SK-N-MC (cell line): ENCODE results near the gene FCSK.

ENCODE experiments used
- DNase-seq: peaks from one replicate; pipeline ENCODE4 v3.0.0-alpha.2; 2011; ENCODE audit warnings: low read depth, low spot score
- H3K27ac ChIP-seq: fragments of 200-600 bp; sonication (generic); 2 replicates; pipeline ENCODE4 v1.5.1; 2016; ENCODE audit warnings: mixed run types
- H3K36me3 ChIP-seq: fragments of 200-600 bp; sonication (generic); 2 replicates; pipeline ENCODE4 v1.6.1; 2017; ENCODE audit warnings: antibody characterized with exemption, low read length, mixed read lengths; ENCODE audit not compliant: insufficient read depth
- H3K4me3 ChIP-seq: fragments of 200-600 bp; sonication (generic); 2 replicates; pipeline ENCODE4 v1.5.1; 2016
- H3K9ac ChIP-seq: fragments of 200-600 bp; sonication (generic); 2 replicates; pipeline ENCODE4 v1.8.0; 2017; ENCODE audit warnings: mixed run types, mixed read lengths; ENCODE audit not compliant: insufficient read length
- H3K9me3 ChIP-seq: fragments of 200-600 bp; sonication (generic); 2 replicates; pipeline ENCODE4 v1.6.1; 2017; ENCODE audit warnings: low read depth, mild to moderate bottlenecking, antibody characterized with exemption, low read length, moderate library complexity, mixed read lengths
- EZH2 ChIP-seq: fragments of 200-600 bp; sonication (generic); IDR thresholded peaks from one replicate; pipeline ENCODE4 v1.6.1; 2017; ENCODE audit warnings: antibody characterized with exemption
- FOXP2 ChIP-seq: optimal IDR thresholded peaks from 2 replicates; pipeline ENCODE3; 2011; ENCODE audit warnings: mild to moderate bottlenecking, moderate library complexity; ENCODE audit not compliant: insufficient read depth; ENCODE audit errors: extremely low read length, control extremely low read depth
- POLR2AphosphoS5 ChIP-seq: IDR thresholded peaks from 2 replicates; pipeline ENCODE4 v1.6.1; 2012; ENCODE audit warnings: mild to moderate bottlenecking, low read depth, low read length, borderline replicate concordance

The FCSK gene

GRCh38 chr16:70418274-70418992, 36.0 kb upstream of the FCSK start:
- Histone ChIP-seq H3K9ac (no peak overlapping the region), H3K4me3 (no peak overlapping the region), H3K9me3 (no peaks in the 10 kb centered on the region), H3K27ac (no peak overlapping the region), H3K36me3 (no peaks in the 10 kb centered on the region)
- no peak for DNase-seq
- TF ChIP-seq EZH2 (no peak), FOXP2 (no peak), POLR2AphosphoS5 (no peak)

DNA sequence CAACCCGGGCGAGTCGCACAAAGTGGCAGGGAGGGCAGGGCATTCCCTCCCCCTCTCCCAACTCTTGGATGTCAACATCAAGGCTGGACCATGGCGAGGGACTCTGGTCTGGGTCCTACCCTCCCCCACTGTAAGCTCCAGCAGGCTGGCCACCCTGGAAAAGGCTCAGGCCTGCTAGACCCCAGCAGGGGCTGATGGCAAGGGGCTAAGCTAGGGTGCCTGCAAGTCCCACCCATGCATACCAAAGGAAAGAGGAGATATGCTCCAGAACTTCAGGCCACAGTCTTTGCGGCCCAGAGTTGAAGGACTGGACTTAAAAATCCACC, 35.4 kb upstream of the FCSK start:
- no peak for DNase-seq
- H3K9me3 ChIP-seq = no peaks in the 10 kb centered on the region
- no peak overlapping the region for H3K4me3 ChIP-seq
- H3K27ac ChIP-seq = no peak overlapping the region
- no peaks in the 10 kb centered on the region for H3K36me3 ChIP-seq
- TF ChIP-seq POLR2AphosphoS5 (no peak), FOXP2 (no peak), EZH2 (no peak)
- no peak overlapping the region for H3K9ac ChIP-seq

DNA sequence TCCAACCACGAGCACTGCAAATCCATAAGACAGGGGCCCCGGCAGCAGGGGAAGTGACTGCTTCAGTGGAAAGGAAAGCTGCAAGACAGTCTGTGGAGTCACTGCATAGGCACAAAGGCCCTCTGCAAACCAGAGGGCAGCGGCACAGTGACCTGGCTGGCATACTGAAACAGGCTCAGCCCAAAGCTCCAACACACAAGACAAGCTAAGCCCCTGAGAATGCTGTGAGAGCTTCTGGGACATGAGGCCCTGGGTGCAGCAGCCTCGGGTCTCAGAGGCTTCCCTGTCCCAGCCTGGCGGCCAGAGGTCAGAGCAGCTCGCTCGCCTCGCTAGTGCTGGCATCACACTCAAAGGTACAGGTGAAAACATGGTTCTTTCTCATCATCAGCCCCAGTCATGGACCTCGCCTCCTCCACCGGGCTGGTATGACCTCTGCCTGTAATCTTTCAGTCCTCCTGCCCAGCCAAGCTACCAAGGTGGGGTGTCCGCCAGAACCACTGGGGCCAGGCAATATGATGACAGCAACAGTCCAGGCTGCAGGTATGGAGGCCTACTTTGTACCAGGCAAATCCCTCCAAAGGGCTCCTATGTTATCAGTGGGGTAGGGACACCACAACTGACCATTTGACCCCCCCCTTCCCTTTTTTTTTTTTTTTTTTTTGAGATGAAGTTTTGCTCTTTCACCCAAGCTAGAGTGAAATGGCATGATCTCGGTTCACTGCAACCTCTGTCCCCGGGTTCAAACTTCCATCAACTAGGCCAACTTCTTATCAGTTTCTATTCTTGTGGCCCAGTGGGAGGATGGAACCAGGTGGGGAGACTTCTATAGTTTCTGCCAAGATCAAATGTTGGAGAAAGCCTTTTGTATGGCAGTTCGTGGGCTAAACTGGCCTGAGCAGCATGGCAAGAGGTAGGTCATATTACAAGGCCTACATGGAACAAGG, 34.7 kb upstream of the FCSK start:
- TF ChIP-seq POLR2AphosphoS5 = no peak
- no peak for TF ChIP-seq EZH2
- TF ChIP-seq FOXP2 = no peak
- Histone ChIP-seq H3K4me3 (no peak overlapping the region), H3K27ac (no peak overlapping the region), H3K9ac (no peak overlapping the region), H3K9me3 (no peaks in the 10 kb centered on the region), H3K36me3 (no peaks in the 10 kb centered on the region)
- DNase-seq = no peak

DNA sequence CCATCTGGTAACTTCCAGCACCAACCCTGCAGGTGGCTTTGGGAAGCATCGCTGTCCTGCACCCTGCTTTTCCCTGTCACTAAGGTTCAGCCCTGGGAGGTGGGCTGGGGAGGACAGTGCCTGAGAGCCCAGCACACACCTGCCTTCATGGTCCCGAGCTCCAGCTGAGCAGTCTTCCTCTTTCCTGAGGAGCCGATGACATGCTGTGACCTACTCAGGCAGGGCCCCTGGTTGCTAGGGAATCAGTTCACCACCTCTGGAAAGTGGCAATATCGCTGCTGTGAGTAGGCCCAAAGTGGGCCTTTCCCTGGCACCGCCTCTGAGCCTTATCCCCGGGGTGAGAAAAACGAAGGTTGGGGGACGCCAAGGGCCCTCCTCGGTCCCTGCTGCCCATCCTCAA, 33.4 kb upstream of the FCSK start:
- Histone ChIP-seq H3K9ac (no peak overlapping the region), H3K27ac (no peak overlapping the region), H3K9me3 (no peaks in the 10 kb centered on the region), H3K36me3 (no peaks in the 10 kb centered on the region), H3K4me3 (no peak overlapping the region)
- TF ChIP-seq POLR2AphosphoS5 (no peak), EZH2 (no peak), FOXP2 (no peak)
- no peak for DNase-seq

- H3K9me3 ChIP-seq = no peaks in the 10 kb centered on the region
- TF ChIP-seq POLR2AphosphoS5 (no peak), EZH2 (no peak), FOXP2 (no peak)
- H3K9ac ChIP-seq = no peak overlapping the region
- H3K4me3 ChIP-seq = no peak overlapping the region
- no peak overlapping the region for H3K27ac ChIP-seq
- no peak for DNase-seq
- H3K36me3 ChIP-seq = no peaks in the 10 kb centered on the region
Measured at GRCh38 chr16:70421473-70422311, 32.7 kb upstream of the FCSK start.

DNA sequence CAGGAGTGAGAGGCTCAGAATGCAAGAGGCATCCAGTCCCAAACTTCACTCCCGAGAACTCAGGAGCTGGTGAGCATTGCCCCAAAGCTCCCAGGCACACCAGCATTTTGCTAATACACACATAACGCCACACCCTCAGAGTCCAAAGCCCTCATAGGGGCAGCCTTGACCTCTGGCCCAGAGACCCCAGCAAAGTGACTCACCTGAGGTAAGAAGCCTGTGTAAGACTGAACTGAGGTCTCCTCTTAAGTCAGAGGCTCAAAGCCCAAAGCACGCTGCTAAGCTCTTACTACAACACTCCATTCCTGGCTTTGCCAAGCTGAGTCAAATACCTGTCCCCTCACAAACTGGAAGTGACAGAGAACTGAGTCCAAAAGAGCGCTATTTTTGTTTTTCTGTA, 31.9 kb upstream of the FCSK start:
- Histone ChIP-seq H3K9ac (no peak overlapping the region), H3K9me3 (no peaks in the 10 kb centered on the region), H3K36me3 (no peaks in the 10 kb centered on the region), H3K27ac (no peak overlapping the region), H3K4me3 (no peak overlapping the region)
- DNase-seq = no peak
- no peak for TF ChIP-seq FOXP2
- no peak for TF ChIP-seq POLR2AphosphoS5
- no peak for TF ChIP-seq EZH2

DNA sequence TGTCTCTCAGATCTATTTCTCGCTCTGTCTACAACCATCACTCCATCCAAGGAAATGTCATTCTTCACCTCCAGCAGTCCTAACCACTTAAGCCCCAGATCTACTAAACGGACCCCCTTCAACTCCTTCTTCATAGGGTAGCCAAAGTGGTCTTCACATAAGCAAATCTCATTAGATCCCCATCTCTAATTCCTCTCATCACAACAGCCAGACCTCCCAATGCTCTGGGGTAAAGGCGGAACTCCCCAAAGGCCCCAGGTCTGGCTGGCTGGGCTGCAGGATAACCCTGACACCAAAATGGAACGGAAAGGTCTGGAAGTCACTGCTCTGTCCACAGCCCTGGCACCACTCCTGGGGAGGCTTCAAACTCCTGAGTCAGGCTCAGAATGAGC, 26.6 kb upstream of the FCSK start:
- no peaks in the 10 kb centered on the region for H3K9me3 ChIP-seq
- no peak overlapping the region for H3K4me3 ChIP-seq
- H3K36me3 ChIP-seq = no peaks in the 10 kb centered on the region
- H3K27ac ChIP-seq = no peak overlapping the region
- DNase-seq = no peak
- H3K9ac ChIP-seq = no peak overlapping the region
- TF ChIP-seq FOXP2 (no peak), POLR2AphosphoS5 (no peak), EZH2 (no peak)
